AG08395 (cell line): ENCODE data around the gene TLE3.

Source experiments
- DNase-seq: peaks from one replicate; pipeline ENCODE4 v3.0.0; 2012; ENCODE audit warnings: mixed read lengths, low spot score

The TLE3 gene

GRCh38 chr15:70098461-70099166 is 897 bp upstream of the TLE3 start:
- no peak for DNase-seq

DNA sequence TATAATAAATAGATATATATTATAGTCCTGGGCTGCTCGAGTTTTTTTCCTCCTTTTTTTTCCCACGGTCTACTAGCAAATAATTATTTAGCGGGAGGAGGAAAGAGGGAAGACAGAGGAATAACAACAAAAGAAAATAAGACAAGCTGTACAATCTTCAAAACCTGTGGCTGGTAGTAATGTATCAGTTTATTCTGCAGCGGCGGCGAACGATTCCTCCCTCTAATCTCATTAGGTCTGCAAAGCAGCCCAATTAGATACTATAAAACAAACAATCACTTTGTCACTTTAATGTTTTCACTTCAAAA is 390 bp upstream of the TLE3 start:
- no peak for DNase-seq

DNA sequence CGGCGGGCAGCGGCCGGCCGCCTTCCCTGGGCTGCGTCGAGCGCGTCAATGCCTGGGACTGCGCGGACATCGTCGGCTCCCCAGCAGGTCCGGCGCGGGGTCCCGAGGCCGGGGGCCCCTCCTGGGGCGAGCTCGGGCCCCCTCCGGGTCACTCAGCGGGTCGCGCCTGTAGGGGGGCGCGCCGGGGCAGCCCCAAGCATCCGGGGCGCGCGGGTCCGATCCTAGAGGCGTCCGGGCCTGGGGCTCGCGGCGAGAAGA is 725 bp downstream of the TLE3 start:
- no peak for DNase-seq

- DNase-seq: no peak
Measured at GRCh38 chr15:70096215-70097062, 1.3 kb downstream of the TLE3 start.

DNA sequence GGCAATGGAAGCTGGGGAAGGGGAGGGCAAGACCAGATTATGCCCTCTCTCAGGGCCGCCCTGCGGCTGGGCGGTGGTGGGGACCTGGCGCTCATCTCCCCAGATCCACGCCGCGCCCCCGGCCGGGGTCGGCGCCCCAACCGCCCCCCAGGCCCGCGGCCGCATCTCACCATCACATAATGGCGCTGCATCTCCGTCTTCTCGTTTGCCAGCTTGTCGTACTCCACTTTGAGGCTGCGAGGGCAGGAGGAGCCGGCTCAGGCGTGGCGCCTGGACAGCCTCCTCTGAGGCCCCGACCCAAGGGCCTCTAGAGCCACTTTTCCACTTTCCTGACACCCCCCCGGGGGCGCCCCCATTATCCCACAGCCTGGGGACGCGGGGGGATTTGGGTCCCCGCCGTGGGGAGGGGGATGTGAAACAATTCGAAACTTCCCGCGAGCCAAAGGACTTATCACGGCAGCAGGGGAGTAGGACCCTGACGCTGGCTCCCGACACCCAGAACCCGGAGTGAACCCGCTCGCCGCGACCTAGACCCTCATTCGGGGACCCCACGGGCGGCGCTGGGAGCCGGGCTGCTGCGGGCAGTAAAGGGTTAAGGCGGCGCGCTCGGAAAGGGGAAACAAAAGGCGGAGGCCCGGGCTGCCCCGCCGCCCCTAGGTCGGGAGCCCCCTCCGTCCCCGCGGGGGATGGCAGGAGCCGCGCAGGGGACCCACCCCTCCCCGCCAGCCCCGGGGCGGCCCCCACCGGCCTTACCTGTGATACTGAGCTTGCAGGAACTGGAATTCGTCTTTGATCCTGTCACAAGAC is 2.1 kb downstream of the TLE3 start:
- no peak for DNase-seq

DNA sequence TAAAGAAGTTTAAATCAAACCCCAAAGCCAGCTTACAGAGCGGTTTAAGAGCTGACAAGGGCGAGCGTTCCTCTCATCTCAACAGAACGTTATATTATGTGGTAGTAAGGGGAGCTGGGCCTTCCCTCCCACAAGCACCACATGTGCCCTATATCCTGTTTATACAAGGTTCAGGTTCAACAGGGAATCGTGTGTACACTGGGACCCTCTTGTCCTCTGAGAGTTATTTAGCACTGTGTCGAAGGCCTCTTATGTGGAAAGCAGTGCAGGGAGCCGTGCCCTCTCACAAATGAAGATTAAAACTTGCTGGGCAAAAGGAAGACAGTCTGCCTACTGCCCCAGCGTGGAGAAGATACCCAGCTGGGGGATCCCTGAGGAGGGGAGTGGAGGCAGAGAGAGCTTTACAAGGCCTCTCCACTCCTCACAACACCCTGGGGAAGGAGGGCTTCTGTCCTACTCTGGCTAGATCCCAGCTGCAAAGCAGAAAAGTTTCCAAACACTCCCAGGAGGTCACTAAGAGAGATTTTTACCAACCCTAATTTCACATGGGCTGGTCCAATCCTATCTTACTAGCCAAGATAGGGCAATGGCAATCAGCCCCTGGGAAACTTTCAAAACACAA is 2.9 kb downstream of the TLE3 start:
- no peak for DNase-seq

- no peak for DNase-seq
Measured at GRCh38 chr15:70093481-70094319, 4.0 kb downstream of the TLE3 start.

DNA sequence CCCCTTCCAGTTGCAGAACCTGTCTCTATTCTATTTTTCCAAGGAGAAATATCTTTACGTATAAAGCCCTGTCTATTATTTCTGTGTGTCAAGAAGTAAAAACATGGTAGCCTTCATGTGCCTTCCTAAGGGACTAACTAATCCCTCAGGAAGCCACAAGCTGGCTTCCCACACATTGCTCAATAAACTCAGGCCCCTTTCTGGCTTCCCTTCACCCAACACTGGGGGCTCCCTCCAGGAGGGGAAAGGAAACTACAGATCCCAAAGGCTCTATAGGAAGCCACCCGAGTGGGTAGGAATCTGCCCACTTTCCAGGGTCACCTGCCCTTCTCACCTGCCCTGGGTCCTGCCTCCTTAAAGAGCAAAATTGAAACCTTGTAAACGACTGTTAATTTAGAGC is 4.6 kb downstream of the TLE3 start:
- no peak for DNase-seq

DNA sequence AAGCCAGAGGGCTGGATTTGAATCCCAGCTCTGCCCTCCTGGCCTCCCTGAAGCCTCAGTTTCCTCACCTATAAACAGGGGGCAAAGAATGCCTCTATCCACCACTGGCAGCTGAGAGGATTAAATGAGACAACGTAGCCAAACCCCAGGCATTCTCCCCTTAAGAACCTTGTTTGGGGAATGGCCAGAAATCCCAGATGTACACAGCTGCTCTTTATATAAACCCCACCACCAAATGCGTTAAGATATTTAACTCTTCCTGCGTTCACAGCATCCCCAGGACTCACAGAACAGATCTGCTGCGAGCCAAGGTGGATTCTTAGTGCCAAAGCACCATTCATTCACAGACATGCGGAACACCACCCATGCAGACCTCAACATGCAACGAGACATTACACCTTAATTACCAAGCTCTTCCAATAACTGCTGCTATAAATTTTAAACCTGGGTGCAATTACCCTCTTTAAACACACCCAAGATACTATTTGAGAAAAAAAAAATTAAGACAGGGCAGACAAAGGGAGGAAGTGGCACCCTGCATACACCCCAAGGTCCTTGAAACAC is 5.2 kb downstream of the TLE3 start:
- DNase-seq: no peak

DNA sequence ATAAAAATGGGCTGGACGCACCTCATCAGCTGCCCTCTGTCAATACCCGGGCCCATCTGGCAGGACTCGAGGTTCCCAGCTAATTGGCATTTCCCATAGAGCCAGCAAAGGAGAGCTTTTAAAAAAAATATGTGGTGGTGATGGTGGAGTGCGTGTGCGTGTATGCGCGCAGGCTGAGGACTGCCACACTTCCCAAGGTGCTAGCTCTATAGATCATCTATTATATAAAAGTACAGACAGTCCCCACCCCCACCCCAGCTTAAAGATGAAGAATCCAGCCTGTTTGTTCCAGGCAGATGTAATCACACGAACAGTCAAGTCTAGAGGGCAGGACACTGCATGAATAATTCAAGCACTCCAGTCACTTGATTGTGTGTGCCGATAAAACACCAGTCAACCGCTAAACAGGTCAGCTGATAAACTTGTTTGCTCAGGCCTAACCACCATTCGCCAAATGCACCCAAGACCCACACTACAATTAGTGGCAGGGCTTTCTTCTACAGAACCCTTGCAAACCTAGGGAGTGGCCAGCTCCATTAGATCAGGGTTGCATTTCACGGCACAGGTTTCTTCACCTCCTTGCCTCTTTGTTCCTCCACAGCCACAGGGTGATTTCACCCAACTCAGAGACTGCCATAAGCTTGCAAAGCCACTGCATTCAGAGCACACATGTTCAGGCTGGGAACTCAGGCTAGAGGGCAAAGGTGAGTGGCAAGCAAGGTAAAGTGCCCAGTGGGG is 5.8 kb downstream of the TLE3 start:
- DNase-seq: no peak

DNA sequence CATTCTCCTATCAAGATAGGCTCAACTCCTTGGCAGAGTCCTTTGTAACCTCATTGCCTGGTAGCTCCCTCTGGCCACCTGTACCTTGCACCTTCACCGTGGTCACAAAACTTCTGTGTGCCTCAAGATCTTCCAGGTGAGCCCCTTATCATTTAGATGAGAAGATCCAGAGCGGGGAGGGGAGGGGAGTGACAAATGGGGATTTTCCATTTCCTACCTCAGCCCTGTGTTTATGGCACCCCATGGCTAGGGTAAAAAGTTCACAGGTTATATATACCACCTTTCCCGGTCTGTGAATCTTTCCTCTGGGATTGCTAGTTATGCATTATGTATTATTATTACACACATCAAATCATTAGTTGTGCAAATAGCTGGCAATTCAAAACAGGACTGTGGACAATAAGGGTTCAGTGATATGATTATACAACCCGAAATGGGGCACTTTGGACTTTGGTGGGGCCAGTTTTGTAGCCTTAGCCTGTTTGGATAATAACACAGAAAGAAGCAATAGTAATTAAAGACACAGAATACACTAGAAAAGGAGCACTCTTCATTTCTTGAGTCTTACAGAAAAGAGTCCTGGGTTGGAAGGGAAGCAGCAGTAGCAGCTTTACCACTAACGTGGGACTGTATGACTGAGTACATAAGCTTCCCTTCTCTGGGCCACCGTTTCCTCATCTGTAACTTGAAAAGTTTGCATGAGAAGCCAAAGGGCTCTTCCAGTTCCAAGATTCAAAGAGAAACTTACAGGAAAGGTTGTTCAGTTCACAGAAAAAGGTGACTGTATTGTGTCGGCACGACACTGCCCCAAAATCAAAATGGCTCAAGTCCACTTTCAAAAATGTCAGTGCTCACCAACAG is 7.1 kb downstream of the TLE3 start:
- DNase-seq: no peak

DNA sequence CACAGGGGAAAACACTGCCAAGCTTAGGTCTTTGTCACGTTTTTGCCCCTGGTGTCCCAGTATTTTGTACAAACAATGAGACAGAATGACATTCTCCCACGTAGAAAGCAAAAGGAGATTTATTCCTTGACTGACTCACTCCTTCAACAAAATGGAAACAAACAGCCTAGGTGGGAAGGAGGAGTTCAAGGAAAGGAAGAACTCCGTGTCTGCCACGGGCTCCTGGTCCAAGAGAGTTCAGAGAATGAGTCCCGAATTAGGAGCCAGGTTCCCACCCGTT is 8.1 kb downstream of the TLE3 start:
- DNase-seq: no peak

- DNase-seq: no peak
Measured at GRCh38 chr15:70088887-70089691, 8.6 kb downstream of the TLE3 start.

GRCh38 chr15:70088455-70088854 is 9.3 kb downstream of the TLE3 start:
- DNase-seq: no peak

- no peak for DNase-seq
Measured at GRCh38 chr15:70087708-70088352, 9.9 kb downstream of the TLE3 start.

DNA sequence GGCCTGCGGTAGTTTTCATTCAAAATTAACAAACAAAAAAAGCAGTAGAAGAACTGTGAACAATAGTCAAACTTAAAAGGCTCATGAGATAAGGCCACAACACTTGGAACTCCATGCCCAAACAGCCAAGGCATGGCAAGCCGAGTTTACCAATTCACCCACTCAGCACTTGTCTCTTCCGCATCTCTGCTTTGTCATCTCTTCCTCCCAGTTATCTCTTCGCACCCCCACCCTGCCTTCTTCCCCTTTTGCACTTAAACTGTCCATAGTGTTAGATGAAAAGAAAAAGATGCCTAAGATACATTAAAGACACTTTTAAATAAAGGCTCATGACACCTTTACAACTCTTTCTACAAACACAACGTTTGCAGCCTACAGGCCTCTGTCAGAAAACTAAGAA is 11.1 kb downstream of the TLE3 start:
- no peak for DNase-seq

DNA sequence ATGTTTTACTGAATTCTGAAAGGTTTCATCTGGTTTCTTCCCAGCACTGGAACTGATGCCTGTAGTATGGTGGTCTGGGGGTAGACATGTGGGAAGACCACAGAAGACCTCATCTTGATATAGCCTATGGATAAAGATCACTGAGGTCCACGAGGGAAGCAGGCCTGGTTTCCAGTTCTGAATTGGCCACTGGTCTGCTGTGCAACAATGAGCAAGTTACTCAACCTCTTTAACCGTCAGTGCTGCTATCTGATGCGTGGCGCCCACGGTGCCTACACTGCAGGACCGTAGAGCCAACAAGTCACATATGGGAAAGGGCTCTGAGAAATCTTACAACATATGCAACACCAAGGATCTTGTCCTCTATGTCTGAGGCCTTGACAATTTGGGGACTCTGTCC is 13.3 kb downstream of the TLE3 start:
- DNase-seq: no peak

- no peak for DNase-seq
Measured at GRCh38 chr15:70083946-70084345, 13.8 kb downstream of the TLE3 start.

DNA sequence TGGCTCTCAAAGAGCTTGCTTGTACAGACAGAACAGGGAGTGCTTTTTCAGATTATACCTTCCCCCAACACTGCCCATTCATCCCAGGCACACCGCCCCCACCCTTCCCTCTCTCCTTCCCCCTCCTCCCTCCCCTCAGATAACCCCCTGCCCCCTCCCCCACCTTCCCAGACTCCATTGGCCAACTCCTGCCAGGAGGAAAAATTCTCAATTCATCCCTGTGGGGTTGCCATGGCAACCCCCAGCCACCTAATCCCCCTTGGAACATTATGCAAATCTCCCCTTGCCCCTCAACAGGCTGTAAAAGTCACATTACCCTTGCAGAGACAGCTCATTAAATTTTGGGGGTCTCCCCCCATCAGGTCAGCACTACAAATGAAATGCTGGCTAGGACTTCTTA is 14.3 kb downstream of the TLE3 start:
- no peak for DNase-seq
